ENCODE results near the gene CDH4.

The CDH4 gene

GRCh38 chr20:61628901-61629601 lies 377.0 kb downstream of the CDH4 start:
- TF ChIP-seq CREB1 (IDR thresholded peaks at IDR 0.05; ENCODE audit: low read depth): no peak
- TF ChIP-seq TCF12 (IDR thresholded peaks at IDR 0.05; ENCODE audit: low read depth): no peak
- no peak for TF ChIP-seq ZBTB7A (IDR thresholded peaks at IDR 0.05; ENCODE audit: low read depth)
- no peak for TF ChIP-seq YY1 (IDR thresholded peaks at IDR 0.05; ENCODE audit: low read depth)
- TF ChIP-seq EGR1 (IDR thresholded peaks at IDR 0.05): no peak
- no peak for TF ChIP-seq TEAD4 (IDR thresholded peaks at IDR 0.05)
- no peak for TF ChIP-seq TAF1 (IDR thresholded peaks at IDR 0.05; ENCODE audit: low read depth)
- TF ChIP-seq CEBPB (IDR thresholded peaks at IDR 0.05): no peak
- TF ChIP-seq USF1 (IDR thresholded peaks at IDR 0.05): no peak
- no peak for TF ChIP-seq EP300 (IDR thresholded peaks at IDR 0.05; ENCODE audit: borderline replicate concordance)
- no peak for TF ChIP-seq RAD21 (IDR thresholded peaks at IDR 0.05; ENCODE audit: low read depth)
- no peak for TF ChIP-seq REST (IDR thresholded peaks at IDR 0.05; ENCODE audit: low read depth)
- TF ChIP-seq MAX (IDR thresholded peaks at IDR 0.05): no peak

GRCh38 chr20:61629602-61630390 lies 377.7 kb downstream of the CDH4 start:
- TF ChIP-seq RAD21 (IDR thresholded peaks at IDR 0.05; ENCODE audit: low read depth) (no peak), CEBPB (IDR thresholded peaks at IDR 0.05) (no peak), CREB1 (IDR thresholded peaks at IDR 0.05; ENCODE audit: low read depth) (no peak), TEAD4 (IDR thresholded peaks at IDR 0.05) (no peak), TCF12 (IDR thresholded peaks at IDR 0.05; ENCODE audit: low read depth) (no peak), REST (IDR thresholded peaks at IDR 0.05; ENCODE audit: low read depth) (no peak), TAF1 (IDR thresholded peaks at IDR 0.05; ENCODE audit: low read depth) (no peak), YY1 (IDR thresholded peaks at IDR 0.05; ENCODE audit: low read depth) (no peak), FOXM1 (IDR thresholded peaks at IDR 0.05; ENCODE audit: borderline replicate concordance, low read depth) (no peak), NFIC (IDR thresholded peaks at IDR 0.05) (no peak), MAX (IDR thresholded peaks at IDR 0.05) (no peak), ZBTB7A (IDR thresholded peaks at IDR 0.05; ENCODE audit: low read depth) (no peak), EP300 (IDR thresholded peaks at IDR 0.05; ENCODE audit: borderline replicate concordance) (no peak), USF1 (IDR thresholded peaks at IDR 0.05) (no peak), EGR1 (IDR thresholded peaks at IDR 0.05) (no peak)

GRCh38 chr20:61630391-61630650 lies 378.3 kb downstream of the CDH4 start:
- TF ChIP-seq EP300 (IDR thresholded peaks at IDR 0.05; ENCODE audit: borderline replicate concordance) (no peak), REST (IDR thresholded peaks at IDR 0.05; ENCODE audit: low read depth) (no peak), ZBTB7A (IDR thresholded peaks at IDR 0.05; ENCODE audit: low read depth) (no peak), CREB1 (IDR thresholded peaks at IDR 0.05; ENCODE audit: low read depth) (no peak), NFIC (IDR thresholded peaks at IDR 0.05) (no peak), TCF12 (IDR thresholded peaks at IDR 0.05; ENCODE audit: low read depth) (no peak), EGR1 (IDR thresholded peaks at IDR 0.05) (no peak)

- TF ChIP-seq EP300 (IDR thresholded peaks at IDR 0.05; ENCODE audit: borderline replicate concordance) (no peak), NFIC (IDR thresholded peaks at IDR 0.05) (no peak), RAD21 (IDR thresholded peaks at IDR 0.05; ENCODE audit: low read depth) (no peak), YY1 (IDR thresholded peaks at IDR 0.05; ENCODE audit: low read depth) (no peak), EGR1 (IDR thresholded peaks at IDR 0.05) (no peak), TCF12 (IDR thresholded peaks at IDR 0.05; ENCODE audit: low read depth) (no peak), USF1 (IDR thresholded peaks at IDR 0.05) (no peak), CREB1 (IDR thresholded peaks at IDR 0.05; ENCODE audit: low read depth) (no peak), TAF1 (IDR thresholded peaks at IDR 0.05; ENCODE audit: low read depth) (no peak), REST (IDR thresholded peaks at IDR 0.05; ENCODE audit: low read depth) (no peak), CEBPB (IDR thresholded peaks at IDR 0.05) (no peak)
Observed at GRCh38 chr20:61630816-61631215, 378.8 kb downstream of the CDH4 start.

Measured in Ishikawa (cell line).